Effector memory CD4-positive, alpha-beta T cell (primary cell): ENCODE results near the gene ERC1.
"Not testable (repeated sequence)": the region's sequence is repeated elsewhere in the genome, so short reads cannot be mapped to it uniquely, and the experiment has no call there.

Source experiments
- DNase-seq, 3 donors: peaks; one replicate each; pipeline ENCODE4 v3.0.0-alpha.2; 2020
- H3K27ac ChIP-seq: 2 replicates; pipeline ENCODE4 v1.7.0; 2013; ENCODE audit warnings: mild to moderate bottlenecking, low read length, moderate library complexity; ENCODE audit not compliant: insufficient read depth, poor library complexity, severe bottlenecking
- H3K27me3 ChIP-seq: replicated peaks from 2 replicates; pipeline ENCODE4 v1.7.0; 2013; ENCODE audit warnings: mild to moderate bottlenecking, low read length; ENCODE audit not compliant: insufficient read depth, control insufficient read depth, poor library complexity, severe bottlenecking
- H3K36me3 ChIP-seq: 2 replicates; pipeline ENCODE4 v1.7.0; 2013; ENCODE audit warnings: mild to moderate bottlenecking, low read length, moderate library complexity; ENCODE audit not compliant: control insufficient read depth, insufficient read depth
- H3K4me1 ChIP-seq: 2 replicates; pipeline ENCODE4 v1.7.0; 2013; ENCODE audit warnings: low read length, mild to moderate bottlenecking; ENCODE audit not compliant: control insufficient read depth, insufficient read depth, poor library complexity, severe bottlenecking
- H3K4me3 ChIP-seq: 2 replicates; pipeline ENCODE4 v1.7.0; 2013; ENCODE audit warnings: low read length, low read depth, mild to moderate bottlenecking; ENCODE audit not compliant: insufficient read depth, poor library complexity, severe bottlenecking
- H3K9me3 ChIP-seq: 2 replicates; pipeline ENCODE4 v1.7.0; 2013; ENCODE audit warnings: mild to moderate bottlenecking, low read length, moderate library complexity; ENCODE audit not compliant: control insufficient read depth

The ERC1 gene

GRCh38 chr12:1044696-1045095 lies 53.7 kb downstream of the ERC1 start:
- Histone ChIP-seq H3K4me3 (no peak overlapping the region), H3K9me3 (no peaks in the 10 kb centered on the region), H3K36me3 (no peaks in the 10 kb centered on the region), H3K27ac (no peak overlapping the region), H3K4me1 (no peaks in the 10 kb centered on the region), H3K27me3 (no peaks in the 10 kb centered on the region)
- no peak for DNase-seq

- H3K36me3 ChIP-seq = no peaks in the 10 kb centered on the region
- H3K27ac ChIP-seq = no peak overlapping the region
- H3K4me3 ChIP-seq = no peak overlapping the region
- DNase-seq = no peak
- H3K4me1 ChIP-seq = no peaks in the 10 kb centered on the region
- no peaks in the 10 kb centered on the region for H3K9me3 ChIP-seq
- no peaks in the 10 kb centered on the region for H3K27me3 ChIP-seq
Measured at GRCh38 chr12:1046727-1047126, 55.7 kb downstream of the ERC1 start.

- H3K36me3 ChIP-seq = no peaks in the 10 kb centered on the region
- no peak overlapping the region for H3K27ac ChIP-seq
- no peaks in the 10 kb centered on the region for H3K4me1 ChIP-seq
- DNase-seq = no peak
- H3K27me3 ChIP-seq = no peaks in the 10 kb centered on the region
- no peak overlapping the region for H3K4me3 ChIP-seq
- no peaks in the 10 kb centered on the region for H3K9me3 ChIP-seq
Measured at GRCh38 chr12:1047898-1048660, 57.1 kb downstream of the ERC1 start.

GRCh38 chr12:1050059-1050707 lies 59.2 kb downstream of the ERC1 start:
- H3K36me3 ChIP-seq = no peaks in the 10 kb centered on the region
- H3K4me3 ChIP-seq = no peak overlapping the region
- H3K4me1 ChIP-seq = no peaks in the 10 kb centered on the region
- no peak overlapping the region for H3K27ac ChIP-seq
- no peak for DNase-seq
- H3K27me3 ChIP-seq = no peaks in the 10 kb centered on the region
- H3K9me3 ChIP-seq = no peaks in the 10 kb centered on the region

- not testable (repeated sequence) for H3K4me3 ChIP-seq, H3K27me3 ChIP-seq, H3K36me3 ChIP-seq, DNase-seq, H3K27ac ChIP-seq, H3K9me3 ChIP-seq, H3K4me1 ChIP-seq
Measured at GRCh38 chr12:1051672-1052071, 60.6 kb downstream of the ERC1 start.

GRCh38 chr12:1053690-1054089 lies 62.7 kb downstream of the ERC1 start:
- Histone ChIP-seq H3K4me1 (no peaks in the 10 kb centered on the region), H3K27ac (no peak overlapping the region), H3K9me3 (no peaks in the 10 kb centered on the region), H3K4me3 (no peak overlapping the region), H3K36me3 (no peaks in the 10 kb centered on the region), H3K27me3 (no peaks in the 10 kb centered on the region)
- DNase-seq = no peak

- Histone ChIP-seq H3K36me3 (no peaks in the 10 kb centered on the region), H3K4me3 (no peak overlapping the region), H3K27me3 (no peaks in the 10 kb centered on the region), H3K9me3 (no peaks in the 10 kb centered on the region), H3K4me1 (no peaks in the 10 kb centered on the region), H3K27ac (no peak overlapping the region)
- DNase-seq = no peak
Measured at GRCh38 chr12:1054117-1054870, 63.3 kb downstream of the ERC1 start.

GRCh38 chr12:1056390-1056789 lies 65.4 kb downstream of the ERC1 start:
- H3K36me3 ChIP-seq = no peaks in the 10 kb centered on the region
- no peak overlapping the region for H3K4me3 ChIP-seq
- no peak for DNase-seq
- H3K27me3 ChIP-seq = no peaks in the 10 kb centered on the region
- H3K9me3 ChIP-seq = no peaks in the 10 kb centered on the region
- H3K4me1 ChIP-seq = no peaks in the 10 kb centered on the region
- H3K27ac ChIP-seq = no peak overlapping the region

- Histone ChIP-seq H3K27me3 (no peaks in the 10 kb centered on the region), H3K4me1 (no peaks in the 10 kb centered on the region), H3K36me3 (no peaks in the 10 kb centered on the region), H3K27ac (no peak overlapping the region), H3K9me3 (no peaks in the 10 kb centered on the region), H3K4me3 (no peak overlapping the region)
- no peak for DNase-seq
Measured at GRCh38 chr12:1058423-1058822, 67.4 kb downstream of the ERC1 start.

- no peaks in the 10 kb centered on the region for H3K27me3 ChIP-seq
- H3K36me3 ChIP-seq = no peaks in the 10 kb centered on the region
- no peaks in the 10 kb centered on the region for H3K9me3 ChIP-seq
- DNase-seq = no peak
- H3K27ac ChIP-seq = no peak overlapping the region
- H3K4me1 ChIP-seq = no peaks in the 10 kb centered on the region
- no peak overlapping the region for H3K4me3 ChIP-seq
Measured at GRCh38 chr12:1059162-1059561, 68.1 kb downstream of the ERC1 start.
